NCI-H146 (cell line): Measurements from ENCODE around the gene CASP3.
"Not testable (repeated sequence)": the region's sequence is repeated elsewhere in the genome, so short reads cannot be mapped to it uniquely, and the experiment has no call there.

Experiments used
- DNase-seq: peaks from one replicate; lab custom pipeline; 2025; lab: John Stamatoyannopoulos, UW

CASP3 gene

DNA sequence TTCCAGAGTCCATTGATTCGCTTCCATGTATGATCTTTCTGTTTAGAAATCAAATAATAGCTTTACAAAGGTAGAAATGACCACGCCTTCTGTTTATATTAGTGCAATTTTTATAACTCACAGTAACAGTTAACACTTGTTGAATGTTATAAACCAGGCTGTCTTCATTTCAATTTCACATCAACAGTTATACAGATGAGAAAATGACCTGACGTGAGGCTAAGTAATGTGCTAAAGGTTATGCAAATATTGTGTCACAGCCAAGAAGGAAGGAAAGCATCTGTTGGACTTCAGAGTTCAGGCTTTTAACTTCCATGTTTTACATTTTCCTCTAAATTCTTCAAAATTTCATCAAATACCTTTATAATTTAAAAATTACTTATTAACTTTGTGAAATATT, 13.9 kb downstream of the CASP3 start:
- no peak for DNase-seq

DNA sequence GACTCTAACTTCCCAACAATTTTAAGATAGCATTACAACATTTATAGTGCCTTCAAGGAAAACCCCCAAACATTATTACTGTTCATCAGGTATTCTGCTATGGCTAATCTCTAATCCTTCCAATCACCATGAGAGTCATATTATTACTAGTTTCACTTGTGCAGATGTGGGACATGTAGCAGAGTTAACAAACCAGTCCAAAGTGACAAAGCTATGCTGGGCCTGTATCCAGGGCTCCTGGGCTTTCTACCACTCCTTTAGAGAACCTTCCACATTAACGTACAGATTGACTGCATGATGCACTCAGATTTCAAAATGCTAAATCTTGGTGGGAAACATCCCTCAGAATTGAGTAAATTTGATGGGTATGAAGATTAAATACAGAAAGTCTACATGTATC, 16.4 kb downstream of the CASP3 start:
- DNase-seq: no peak

DNA sequence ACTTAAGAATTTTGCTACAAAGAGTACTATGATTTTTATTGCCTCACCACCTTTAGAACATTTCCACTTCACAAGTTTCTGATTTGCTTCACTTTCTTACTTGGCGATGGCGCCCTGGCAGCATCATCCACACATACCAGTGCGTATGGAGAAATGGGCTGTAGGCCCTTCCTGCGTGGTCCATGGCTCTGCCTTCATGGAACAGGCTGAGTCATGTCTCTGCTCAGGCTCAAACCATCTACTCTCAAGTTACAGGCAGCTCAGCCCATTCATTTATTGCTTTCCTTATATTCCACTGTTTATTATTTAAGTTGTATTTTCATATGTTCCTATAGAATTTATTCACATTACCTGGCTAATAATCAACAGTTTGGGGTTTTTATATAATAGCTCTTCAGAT, 21.1 kb downstream of the CASP3 start:
- no peak for DNase-seq

DNA sequence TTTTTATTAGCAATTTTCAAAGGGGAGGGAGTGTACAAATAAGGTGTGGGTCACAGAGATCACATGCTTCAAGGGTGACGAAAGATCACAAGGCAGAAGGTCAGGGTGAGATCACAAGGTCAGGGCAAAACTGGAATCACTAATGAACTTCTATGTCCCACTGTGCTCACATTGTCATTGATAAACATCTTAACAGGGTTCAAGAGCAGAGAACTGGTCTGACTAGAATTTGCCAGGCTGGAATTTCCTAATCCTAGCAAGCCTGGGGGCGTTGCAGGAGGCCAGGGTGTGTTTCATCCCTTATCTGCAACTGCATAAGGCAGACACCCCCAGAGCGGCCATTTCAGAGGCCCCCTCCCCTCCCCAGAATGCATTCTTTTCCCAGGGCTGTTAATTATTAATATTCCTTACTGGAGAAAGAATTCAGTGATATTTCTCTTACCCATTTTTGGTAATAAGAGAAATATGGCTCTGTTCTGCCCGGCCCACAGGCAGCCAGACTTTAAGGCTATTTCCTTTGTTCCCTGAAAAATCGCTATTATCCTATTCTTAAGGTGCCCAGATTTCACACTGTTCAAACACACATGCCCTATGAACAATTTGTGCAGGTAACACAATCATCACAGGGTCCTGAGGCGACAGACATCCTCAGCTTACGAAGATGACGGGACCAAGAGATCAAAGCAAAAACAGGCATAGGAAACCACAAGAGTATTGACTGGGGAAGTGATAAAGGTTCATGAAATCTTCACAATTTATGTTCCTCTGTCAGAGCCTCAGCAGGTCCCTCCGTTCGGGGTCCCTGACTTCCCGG, 23.3 kb downstream of the CASP3 start:
- not testable (repeated sequence) for DNase-seq

DNA sequence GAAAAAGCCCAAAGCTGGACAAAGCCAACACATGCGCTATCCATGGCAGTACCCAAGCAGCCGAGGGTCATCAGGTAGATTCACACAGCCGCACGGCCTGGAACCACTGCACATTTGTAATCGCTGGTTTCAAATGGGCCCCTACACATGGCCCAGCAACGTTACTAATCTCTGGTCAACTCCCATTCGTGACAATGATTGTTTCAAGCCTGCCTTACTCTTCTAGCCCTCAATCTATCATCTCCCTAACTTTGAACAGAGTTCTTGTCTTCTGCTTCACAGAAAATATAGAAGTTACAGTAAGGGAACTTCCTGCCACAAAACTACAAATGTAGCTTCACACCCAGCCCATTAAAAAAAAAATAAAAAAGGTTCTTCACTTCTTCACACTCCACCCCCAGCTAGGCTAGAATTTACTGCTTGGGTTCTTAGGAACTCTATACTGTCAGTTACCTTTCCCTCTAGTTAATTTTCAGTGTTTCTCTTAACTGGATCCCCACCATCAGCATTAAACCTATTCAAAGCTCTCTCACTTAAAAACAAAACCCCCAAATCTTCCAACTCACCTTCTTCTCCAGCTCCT, 24.2 kb downstream of the CASP3 start:
- DNase-seq: no peak

DNA sequence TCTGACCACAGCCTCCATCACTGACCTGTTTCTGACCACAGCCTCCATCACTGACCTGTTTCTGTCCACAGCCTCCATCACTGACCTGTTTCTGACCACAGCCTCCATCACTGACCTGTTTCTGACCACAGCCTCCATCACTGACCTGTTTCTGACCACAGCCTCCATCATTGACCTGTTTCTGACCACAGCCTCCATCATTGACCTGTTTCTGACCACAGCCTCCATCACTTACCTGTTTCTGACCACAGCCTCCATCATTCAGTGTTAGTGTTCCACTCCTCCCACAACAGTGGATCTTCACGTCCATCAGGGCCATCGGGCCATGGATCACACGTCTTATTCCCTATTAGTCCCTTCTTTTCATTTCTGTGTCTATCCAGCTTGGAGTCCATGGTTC, 24.7 kb downstream of the CASP3 start:
- DNase-seq: not testable (repeated sequence)

DNA sequence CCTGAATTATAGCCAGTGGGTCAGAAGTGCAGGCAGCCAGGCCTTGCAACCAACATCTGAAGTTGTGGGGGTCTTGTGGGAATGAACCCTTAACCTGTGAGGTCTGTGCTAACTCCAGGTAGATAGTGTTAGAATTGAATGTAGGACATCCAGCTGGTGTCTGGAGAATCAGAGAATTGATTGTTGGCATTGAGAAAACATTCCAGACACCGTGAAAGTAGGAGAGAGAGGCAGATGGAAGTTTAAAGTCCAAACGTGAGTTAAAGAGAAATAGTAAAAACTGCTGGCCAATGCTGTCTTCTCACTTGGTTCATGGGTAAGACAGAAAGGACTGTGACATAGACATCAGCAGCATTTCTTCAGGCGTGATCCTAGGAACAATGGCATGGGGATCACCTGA, 27.7 kb downstream of the CASP3 start:
- DNase-seq: no peak

DNA sequence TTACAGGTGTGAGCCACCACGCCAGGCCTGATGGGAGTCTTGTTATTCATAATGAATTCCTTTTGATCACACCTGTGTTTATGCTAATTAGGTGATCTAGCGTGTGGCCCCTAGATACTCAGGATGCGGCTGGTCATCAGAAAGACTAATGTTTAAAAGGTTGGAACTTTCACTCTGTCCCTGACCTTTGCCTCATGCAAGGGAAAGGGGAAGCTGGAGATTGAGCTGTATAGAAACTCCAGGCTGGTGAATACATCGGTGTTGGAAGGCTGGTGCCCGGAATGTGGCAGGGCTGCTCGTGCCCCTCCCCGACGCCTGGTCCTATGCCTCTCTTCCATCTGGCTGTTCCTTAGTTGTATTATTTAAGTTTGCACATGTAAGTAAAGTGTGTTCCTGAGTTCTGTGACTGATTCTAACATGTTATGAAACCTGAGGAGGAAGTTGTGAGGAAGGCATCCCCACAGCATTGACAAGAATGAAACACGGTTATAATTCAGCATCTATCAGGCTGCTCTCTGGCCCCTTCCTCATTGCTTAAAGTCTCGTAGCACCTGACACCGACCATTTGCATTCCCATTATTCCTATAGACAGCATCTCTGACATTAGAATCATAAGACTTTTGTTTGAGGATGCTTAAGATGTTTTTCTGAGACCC, 28.9 kb downstream of the CASP3 start:
- no peak for DNase-seq

DNA sequence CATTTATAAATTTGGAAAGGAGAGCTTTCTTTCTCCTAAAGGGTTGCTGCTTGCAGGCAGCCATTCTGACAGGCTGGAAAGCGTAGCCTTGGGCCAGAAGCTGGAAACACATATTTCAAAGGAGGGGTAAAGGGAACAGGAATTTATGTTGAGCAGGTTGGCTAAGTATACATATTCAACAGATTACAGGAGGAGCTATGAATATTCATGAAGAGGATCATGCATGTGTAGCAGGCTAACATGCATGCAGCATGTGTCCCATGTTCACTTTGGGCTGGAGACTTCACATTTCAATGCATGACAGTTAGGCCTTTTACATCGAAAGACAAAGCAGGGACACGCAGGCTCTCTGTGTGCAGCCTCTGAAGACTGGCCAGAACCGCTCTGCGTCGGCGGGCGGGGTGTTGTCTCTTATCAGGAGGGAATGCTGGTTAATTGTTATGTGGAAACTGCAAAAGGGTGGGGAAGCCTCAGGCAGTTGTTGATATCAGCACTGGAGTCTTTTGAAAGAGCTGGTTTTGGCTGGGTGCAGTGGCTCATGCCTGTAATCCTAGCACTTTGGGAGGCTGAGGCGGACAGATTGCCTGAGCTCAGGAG, 31.5 kb downstream of the CASP3 start:
- no peak for DNase-seq

DNA sequence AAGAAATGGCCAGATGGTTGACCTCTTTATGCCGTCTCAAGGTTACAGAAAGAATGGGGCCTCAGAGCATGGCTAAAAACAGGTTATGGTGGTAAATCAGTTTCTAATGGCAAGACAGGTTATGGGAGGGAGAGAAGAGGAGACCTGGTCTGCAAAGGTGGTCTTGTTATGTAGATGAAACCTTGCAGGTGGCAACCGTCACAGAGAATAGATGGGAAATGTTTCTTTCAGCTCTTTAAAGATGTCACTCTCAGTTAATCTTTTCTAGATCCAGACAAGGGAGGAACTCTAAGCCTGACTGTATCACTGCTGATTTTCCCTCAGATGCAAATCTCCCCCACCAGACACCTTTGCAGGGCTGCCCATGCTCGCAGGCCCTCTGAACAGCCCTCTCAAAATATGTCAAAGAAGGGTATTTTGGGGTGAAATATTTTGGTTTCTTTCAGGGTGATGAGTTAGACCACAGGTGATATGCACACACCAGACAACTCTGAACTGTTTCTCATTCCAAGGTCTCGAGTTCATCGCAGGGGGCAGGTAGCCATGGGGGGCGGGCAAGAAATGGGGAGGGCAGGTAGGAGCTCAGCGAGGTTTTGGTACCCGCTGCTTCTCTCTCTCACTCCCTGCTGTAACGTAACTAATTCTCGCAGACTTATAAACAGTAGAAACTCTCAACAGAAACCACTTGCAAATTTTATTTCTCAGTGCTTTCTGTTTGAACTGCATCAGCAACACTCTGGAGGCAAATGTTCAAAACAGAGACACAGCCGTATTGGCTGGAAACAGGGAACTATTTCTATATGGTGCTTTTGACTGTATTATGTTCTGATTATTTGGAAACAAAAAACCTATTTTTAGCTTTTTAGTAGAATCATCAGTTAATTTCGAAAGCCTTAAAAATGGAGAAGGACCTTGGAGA, 32.4 kb downstream of the CASP3 start:
- no peak for DNase-seq

DNA sequence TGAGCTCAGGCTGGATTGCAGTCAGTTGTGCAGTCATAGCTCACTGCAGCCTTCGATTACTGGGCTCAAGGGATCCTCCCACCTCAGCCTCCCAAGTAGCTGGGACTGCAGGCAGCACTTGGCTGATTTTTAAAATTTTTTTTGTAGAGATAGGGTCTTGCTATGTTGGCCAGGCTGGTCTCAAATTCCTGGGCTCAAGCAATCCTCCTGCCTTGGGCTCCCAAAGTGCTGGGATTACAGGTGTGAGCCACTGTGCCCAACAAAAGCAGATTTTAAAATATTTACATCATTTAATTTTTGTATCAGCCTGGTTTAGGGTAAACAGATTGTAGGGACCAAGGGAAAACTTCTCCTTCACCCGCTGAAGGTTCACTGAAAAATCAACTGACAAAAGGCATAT, 33.1 kb downstream of the CASP3 start:
- not testable (repeated sequence) for DNase-seq

DNA sequence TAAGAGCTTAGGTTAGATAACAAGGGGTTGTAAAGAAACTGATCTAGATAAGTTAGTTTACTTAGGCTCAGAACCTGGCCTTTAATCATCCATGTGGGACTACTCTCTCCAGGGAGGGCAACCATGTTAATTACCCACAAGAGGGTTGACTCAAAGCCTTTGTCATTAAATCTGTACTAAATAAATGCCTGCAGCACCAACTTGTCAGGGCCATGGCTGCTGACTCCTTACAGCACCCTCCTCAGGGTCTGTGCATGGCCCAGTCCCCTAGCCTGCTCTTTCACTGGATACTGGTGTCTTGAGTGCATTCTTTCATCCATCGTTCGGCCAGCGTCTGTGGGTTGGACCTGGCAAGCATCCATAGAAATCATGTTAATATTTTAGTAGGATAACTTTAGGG, 34.7 kb downstream of the CASP3 start:
- no peak for DNase-seq

DNA sequence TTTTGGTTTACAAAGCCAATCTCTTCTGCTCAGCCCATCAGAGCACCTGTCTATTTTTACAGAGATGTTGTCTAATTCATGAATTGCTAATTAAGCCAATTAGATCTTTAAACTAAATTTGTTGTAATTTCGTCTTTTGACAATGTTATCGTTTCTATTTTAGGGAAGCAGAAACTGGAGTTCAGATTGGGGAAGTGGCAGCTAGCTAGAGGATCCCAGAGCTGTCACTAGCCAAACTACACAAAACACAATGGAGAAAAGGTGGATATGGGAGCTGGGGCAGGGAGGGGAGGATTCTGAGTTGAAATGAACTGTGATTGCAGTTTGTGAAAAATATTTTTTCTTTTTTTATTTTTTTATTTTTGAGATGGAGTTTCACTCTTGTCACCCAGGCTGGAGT, 35.8 kb downstream of the CASP3 start:
- DNase-seq: no peak

DNA sequence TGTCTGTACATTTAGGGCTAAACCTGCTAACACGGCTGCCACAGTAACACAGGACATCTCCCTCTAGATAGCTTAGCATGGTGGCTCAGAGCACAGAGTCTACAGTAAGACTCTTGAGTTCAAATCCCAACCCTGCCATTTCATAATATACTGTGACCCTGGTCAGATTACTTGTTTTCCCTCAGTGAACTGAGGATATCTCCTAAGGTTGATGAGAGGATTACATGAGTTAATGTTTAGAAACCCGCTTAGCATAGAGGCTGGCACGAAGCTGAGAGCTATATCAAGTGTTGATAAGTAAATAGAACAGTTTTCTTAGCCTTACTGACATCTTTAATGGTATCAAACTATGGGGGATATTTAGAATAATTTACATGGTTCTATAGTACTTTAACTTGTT, 37.2 kb downstream of the CASP3 start:
- DNase-seq: no peak

DNA sequence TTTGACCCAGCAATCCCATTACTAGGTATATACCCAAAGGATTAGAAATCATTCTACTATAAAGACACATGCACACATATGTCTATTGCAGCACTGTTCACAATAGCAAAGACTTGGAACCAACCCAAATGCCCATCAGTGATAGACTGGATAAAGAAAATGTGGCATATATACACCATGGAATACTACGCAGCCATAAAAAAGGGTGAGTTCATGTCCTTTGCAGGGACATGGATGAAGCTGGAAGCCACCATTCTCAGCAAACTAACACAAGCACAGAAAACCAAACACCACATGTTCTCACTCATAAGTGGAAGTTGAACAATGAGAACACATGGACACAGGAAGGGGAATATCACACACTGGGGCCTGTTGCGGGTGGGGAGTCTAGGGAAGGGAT, 41.8 kb downstream of the CASP3 start:
- DNase-seq: not testable (repeated sequence)

DNA sequence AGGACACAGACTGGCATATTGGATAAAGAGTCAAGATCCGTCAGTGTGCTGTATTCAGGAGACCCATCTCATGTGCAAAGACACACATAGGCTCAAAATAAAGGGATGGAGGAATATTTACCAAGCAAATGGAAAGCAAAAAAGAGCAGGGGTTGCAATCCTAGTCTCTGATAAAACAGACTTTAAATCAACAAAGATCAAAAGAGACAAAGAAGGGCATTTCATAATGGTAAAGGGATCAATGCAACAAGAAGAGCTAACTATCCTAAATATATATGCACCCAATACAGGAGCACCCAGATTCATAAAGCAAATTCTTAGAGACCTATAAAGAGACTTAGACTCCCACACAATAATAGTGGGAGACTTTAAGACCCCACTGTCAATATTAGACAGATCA, 46.4 kb downstream of the CASP3 start:
- not testable (repeated sequence) for DNase-seq

DNA sequence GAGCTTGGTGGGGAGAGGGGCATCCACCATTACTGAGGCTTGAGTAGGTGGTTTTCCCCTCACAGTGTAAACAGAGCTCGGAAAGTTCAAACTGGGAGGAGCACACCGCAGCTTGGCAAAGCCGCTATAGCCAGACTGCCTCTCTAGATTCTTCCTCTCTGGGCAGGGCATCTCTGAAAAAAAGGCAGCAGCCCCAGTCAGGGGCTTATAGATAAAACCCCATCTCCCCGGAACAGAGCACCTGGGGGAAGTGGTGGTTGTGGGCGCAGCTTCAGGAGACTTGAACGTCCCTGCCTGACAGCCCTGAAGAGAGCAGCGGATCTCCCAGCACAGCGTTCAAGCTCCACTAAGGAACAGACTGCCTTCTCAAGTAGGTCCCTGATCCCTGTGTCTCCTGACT, 48.3 kb downstream of the CASP3 start:
- DNase-seq: not testable (repeated sequence)

DNA sequence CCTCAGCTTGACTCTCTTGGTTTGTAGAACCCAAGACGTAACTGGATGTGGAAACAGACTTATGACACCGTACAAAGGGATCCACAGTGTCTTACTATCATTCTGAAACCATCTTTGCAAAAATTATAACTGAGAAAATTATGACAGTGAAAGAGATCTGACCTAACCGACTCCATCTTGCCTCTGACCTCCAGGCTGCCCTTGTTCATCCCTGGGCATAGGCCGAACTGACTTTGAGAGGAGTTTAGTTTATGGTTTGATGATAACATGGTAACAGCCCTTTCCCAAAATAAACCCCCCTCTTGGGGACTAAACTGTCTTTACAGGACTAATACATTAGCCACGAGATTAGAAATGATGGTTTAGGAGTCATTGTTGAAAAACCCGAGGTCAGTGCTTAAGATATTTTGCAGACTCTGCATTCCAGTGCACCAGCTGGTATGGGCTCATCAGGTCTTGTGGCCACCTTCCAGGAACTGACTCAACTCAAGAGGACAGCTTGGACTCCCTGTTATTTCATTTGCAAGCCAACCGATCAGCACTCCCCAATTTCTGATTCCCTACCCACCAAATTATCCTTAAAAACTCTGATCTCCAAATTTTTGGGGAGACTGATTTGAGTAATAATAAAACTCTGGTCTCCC, 49.6 kb downstream of the CASP3 start:
- DNase-seq: no peak

DNA sequence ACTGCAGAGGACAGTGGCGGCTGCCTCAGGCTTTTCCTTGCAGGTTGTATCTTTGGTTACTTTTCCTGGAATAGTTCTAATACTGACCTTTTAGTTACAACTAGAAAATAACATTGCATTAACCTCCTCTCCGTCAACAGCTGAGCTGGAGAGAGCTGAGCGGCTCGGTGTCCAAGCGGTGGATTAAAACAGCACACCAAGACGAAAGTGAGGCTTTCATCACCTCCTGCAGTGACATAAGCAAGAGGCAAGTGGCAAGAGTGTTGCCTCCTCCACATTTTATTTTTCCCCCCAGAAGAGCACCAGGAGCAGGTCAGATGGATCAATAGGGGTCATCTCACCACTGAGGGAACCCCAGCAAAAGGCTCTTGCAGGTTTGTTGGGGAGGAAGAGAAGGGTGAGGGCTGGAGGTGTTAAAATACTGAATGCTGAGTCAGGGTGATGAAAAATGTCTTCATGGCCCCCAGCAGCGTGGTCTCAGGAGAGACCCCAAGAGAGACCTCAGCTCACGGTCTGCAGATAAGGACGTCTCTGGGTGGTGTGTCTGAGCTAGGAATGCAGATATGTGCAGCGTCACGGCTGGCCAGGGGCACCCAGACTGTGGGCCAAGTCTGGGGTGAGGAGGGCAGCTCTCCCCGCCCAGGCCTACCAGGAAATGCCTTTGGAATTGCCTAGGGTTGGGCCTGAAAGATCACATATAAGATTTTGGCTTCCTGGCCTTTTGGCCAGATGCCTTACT, 50.3 kb downstream of the CASP3 start:
- no peak for DNase-seq

DNA sequence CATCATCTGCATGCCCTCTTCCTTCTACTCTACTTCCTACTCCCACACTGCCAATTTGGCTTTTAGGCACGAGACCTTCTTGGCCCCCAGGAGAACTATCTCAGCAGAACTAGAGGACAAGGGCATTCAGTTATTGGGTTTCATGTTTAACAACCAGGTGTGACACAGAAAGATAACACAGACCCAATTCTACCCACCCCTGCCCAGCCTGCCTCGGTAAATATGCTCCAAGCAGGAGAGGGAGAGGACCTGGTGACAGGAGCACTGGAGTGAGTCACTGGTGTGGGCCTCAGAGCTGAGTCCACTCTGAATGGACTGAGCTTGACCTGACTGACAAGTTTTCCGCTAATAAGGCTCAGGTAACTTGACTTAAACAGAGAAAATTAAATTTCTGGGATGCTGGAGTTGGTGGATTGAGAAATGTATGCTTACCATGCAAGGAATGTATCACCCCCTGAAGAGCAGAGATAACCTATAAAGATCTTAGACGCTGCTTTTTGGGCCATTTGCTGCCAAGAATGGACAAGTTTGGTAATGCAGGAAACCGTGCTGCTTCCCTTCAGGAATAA, 52.5 kb downstream of the CASP3 start:
- DNase-seq: no peak
